Lower lobe of right lung (tissue), 2 donors: ENCODE results near the gene TEAD2. TPM values are rescaled to one million over a fixed set of nuclear protein-coding genes. Genes with fewer than 3 reads are reported as not detected.
A peak's percentile ranks its signal among the peaks of the same experiment; 100 is the strongest.
"Not testable (repeated sequence)": the region's sequence is repeated elsewhere in the genome, so short reads cannot be mapped to it uniquely, and the experiment has no call there.

Experiments
- ATAC-seq, 2 donors: fragments of 200-7000 bp; cut with Tn5 transposase; one replicate each; pipeline ENCODE4 v1.9.1; 2020 to 2022; ENCODE audit warnings: mild to moderate bottlenecking in 2 of 2, moderate library complexity in 2 of 2
- DNase-seq: peaks from one replicate; pipeline ENCODE4 v3.0.0-alpha.2; 2020
- H3K27ac ChIP-seq: fragments of 200-600 bp; one replicate; pipeline ENCODE4 v1.8.0; 2022
- H3K27me3 ChIP-seq: fragments of 200-600 bp; one replicate; pipeline ENCODE4 v1.8.0; 2022; ENCODE audit warnings: low read depth
- H3K36me3 ChIP-seq: fragments of 200-600 bp; one replicate; pipeline ENCODE4 v1.8.0; 2022; ENCODE audit warnings: mild to moderate bottlenecking
- H3K4me1 ChIP-seq: fragments of 200-600 bp; one replicate; pipeline ENCODE4 v1.8.0; 2022
- H3K4me3 ChIP-seq: fragments of 200-600 bp; one replicate; pipeline ENCODE4 v1.8.0; 2022; ENCODE audit warnings: mild to moderate bottlenecking
- H3K9me3 ChIP-seq: fragments of 200-600 bp; one replicate; pipeline ENCODE4 v1.8.0; 2022
- CTCF ChIP-seq: fragments of 200-600 bp; IDR thresholded peaks from one replicate; pipeline ENCODE4 v1.8.0; 2022; ENCODE audit warnings: antibody characterized with exemption, mild to moderate bottlenecking
- intact Hi-C: fragments of 100-400 bp; cut with DNase I; formaldehyde crosslinking; loops from one replicate; pipeline ENCODE4 v1.11.0; 2022
- total RNA-seq: library from RNA; stranded (reverse); fragmentation: NEBNext Ultra II Directional; extraction: Animal tissue kit (Norgen Biotek cat#: 25700); gene quantifications from one replicate; pipeline ENCODE4 v1.2.1, GENCODE V29; 2021
- donor health status: DM: no; HTN: yes; CAD: no; lungs with severe emphysema.

Gene TEAD2
- total RNA-seq, 1 donor from 2014 or later: 36.2 TPM

DNA sequence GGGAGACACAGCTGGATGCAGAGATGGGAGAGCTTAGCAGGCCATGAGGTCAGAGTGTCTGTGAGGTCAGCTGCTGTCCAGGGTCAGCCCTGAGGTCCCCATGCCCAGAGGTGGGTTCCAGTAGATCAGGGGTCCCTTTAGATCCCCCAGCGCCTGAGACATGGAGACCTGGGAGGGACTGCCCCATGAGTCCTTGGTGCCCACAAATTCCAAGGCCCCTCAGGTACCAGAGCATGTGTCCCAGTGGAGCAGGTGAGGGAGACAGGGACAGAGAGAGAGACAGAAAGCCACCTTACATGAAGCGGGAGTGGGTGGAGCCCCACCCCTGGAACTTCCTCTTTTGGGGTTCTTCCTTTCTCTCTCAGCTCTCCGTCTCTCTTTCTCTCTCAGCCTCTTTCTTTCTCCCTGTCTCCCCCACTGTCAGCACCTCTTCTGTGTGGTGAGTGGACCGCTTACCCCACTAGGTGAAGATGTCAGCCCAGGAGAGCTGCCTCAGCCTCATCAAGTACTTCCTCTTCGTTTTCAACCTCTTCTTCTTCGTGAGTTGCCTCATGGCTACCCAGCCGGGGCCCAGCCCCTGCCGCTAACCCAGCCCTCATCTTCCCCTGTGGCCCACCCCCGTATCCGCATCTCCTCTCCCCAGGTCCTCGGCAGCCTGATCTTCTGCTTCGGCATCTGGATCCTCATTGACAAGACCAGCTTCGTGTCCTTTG, 27.0 kb downstream of the TEAD2 start, which contains the start of gene CD37:
Gene CD37, plus strand, starts transcription at position 336 of the 713 bp plus-strand sequence. Its CDS starts 135 bp downstream, at position 471.
- intact Hi-C loops: no loop called here
- Histone ChIP-seq H3K27ac (peak within 1 kb of the TSS; percentile 77), H3K36me3 (peaks cover 6% of the 10 kb centered on the region), H3K4me3 (peak within 1 kb of the TSS; percentile 44), H3K9me3 (no peaks in the 10 kb centered on the region), H3K4me1 (peaks cover 38% of the 10 kb centered on the region), H3K27me3 (no peaks in the 10 kb centered on the region)
- ATAC-seq: no peak
- no peak for TF ChIP-seq CTCF
- DNase-seq: peak; percentile 67

GRCh38 chr19:49333811-49334288, 28.4 kb downstream of the TEAD2 start:
- peak; percentile 9 to 44 for ATAC-seq
- no peak for TF ChIP-seq CTCF
- Histone ChIP-seq H3K9me3 (no peaks in the 10 kb centered on the region), H3K36me3 (peaks cover 11% of the 10 kb centered on the region), H3K4me1 (peaks cover 28% of the 10 kb centered on the region), H3K27ac (peak overlapping the region; percentile 77), H3K4me3 (no peak overlapping the region), H3K27me3 (no peaks in the 10 kb centered on the region)
- DNase-seq: peak; percentile 64
- intact Hi-C loops: no loop called here

- no peak for ATAC-seq
- TF ChIP-seq CTCF: no peak
- H3K27ac ChIP-seq: peak overlapping the region; percentile 77
- intact Hi-C loops: no loop called here
- no peaks in the 10 kb centered on the region for H3K27me3 ChIP-seq
- H3K4me1 ChIP-seq: peaks cover 25% of the 10 kb centered on the region
- peaks cover 11% of the 10 kb centered on the region for H3K36me3 ChIP-seq
- no peak for DNase-seq
- no peak overlapping the region for H3K4me3 ChIP-seq
- no peaks in the 10 kb centered on the region for H3K9me3 ChIP-seq
Measured at GRCh38 chr19:49333418-49333805, 28.8 kb downstream of the TEAD2 start.

- DNase-seq, H3K4me3 ChIP-seq, intact Hi-C loops, H3K27ac ChIP-seq, H3K27me3 ChIP-seq, H3K9me3 ChIP-seq, ATAC-seq: not testable (repeated sequence)
- Histone ChIP-seq H3K4me1 (peaks cover 20% of the 10 kb centered on the region), H3K36me3 (peaks cover 11% of the 10 kb centered on the region)
Measured at GRCh38 chr19:49332691-49333417, 29.4 kb downstream of the TEAD2 start.

DNA sequence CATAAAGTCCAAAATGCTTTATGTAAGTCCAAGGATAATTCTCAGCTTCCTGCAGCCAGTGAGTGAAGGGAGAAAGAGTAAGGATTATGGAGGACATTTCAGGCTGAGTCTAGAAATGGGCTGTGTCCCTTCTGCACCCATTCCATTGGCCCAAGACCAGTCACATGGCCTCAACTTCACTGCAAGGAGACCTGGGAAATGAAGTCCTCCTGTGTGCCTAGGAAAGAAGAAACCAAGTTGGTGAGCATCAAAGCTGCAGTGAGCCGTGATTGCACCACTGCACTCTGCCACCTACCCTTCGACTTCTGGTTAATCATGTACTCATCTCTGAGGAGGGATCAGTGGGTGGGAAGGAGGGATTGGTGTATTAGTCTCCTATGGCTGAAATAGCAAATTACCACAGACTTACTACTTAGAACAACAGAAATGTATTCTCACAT, 30.6 kb downstream of the TEAD2 start:
- intact Hi-C loops: no loop called here
- TF ChIP-seq CTCF: no peak
- Histone ChIP-seq H3K27ac (no peak overlapping the region), H3K9me3 (no peaks in the 10 kb centered on the region), H3K4me1 (peaks cover 24% of the 10 kb centered on the region), H3K4me3 (no peak overlapping the region), H3K27me3 (no peaks in the 10 kb centered on the region), H3K36me3 (peaks cover 11% of the 10 kb centered on the region)
- DNase-seq (no peak), ATAC-seq (peak; percentile 69 to 71)

DNA sequence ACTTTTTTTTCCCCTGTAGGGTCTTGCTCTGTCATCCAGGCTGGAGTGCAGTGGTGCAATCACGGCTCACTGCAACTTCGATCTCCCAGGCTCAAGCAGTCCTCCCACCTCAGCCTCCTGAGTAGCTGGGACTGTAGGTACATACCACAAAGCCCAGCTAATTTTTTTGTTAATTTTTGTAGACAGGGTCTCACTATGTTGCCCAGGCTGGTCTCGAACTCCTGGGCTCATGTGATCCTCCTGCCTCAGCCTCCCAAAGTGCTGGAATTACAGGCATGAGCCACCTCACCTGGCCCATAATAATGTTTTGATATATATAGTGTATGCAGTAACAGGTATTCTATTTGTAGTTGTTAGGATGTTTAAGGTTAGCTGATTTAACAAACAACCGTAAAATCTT, 31.0 kb downstream of the TEAD2 start:
- H3K27ac ChIP-seq, H3K9me3 ChIP-seq, H3K4me3 ChIP-seq, intact Hi-C loops, H3K27me3 ChIP-seq, DNase-seq, ATAC-seq: not testable (repeated sequence)
- Histone ChIP-seq H3K36me3 (peaks cover 11% of the 10 kb centered on the region), H3K4me1 (peaks cover 24% of the 10 kb centered on the region)
